Mucosa of rectum (tissue), 2 donors: ENCODE results near the gene FYN.
"Not testable (repeated sequence)": the region's sequence is repeated elsewhere in the genome, so short reads cannot be mapped to it uniquely, and the experiment has no call there.

Experiments used
- H3K27ac ChIP-seq, 2 donors: one replicate each; pipeline ENCODE4 v1.7.0; 2013; ENCODE audit warnings: inconsistent platforms in 2 of 2, low read depth in 2 of 2, low read length in 2 of 2
- H3K27me3 ChIP-seq, 2 donors: one replicate each; pipeline ENCODE4 v1.7.0; 2013; ENCODE audit warnings: low read length in 2 of 2; ENCODE audit not compliant: control insufficient read depth in 2 of 2, insufficient read depth in 2 of 2
- H3K36me3 ChIP-seq, 2 donors: one replicate each; pipeline ENCODE4 v1.7.0; 2013; ENCODE audit warnings: low read length in 2 of 2; ENCODE audit not compliant: control insufficient read depth in 2 of 2, insufficient read depth in 2 of 2
- H3K4me1 ChIP-seq, 2 donors: one replicate each; pipeline ENCODE4 v1.7.0; 2013; ENCODE audit warnings: low read length in 2 of 2, mild to moderate bottlenecking in 1 of 2; ENCODE audit not compliant: control insufficient read depth in 2 of 2, insufficient read depth in 2 of 2
- H3K4me3 ChIP-seq, 2 donors: one replicate each; pipeline ENCODE4 v1.7.0; 2013; ENCODE audit warnings: low read length in 2 of 2
- H3K9ac ChIP-seq, 2 donors: one replicate each; pipeline ENCODE4 v1.7.0; 2013; ENCODE audit warnings: low read length in 2 of 2, low read depth in 1 of 2, mild to moderate bottlenecking in 1 of 2
- H3K9me3 ChIP-seq, 2 donors: one replicate each; pipeline ENCODE4 v1.7.0; 2013; ENCODE audit warnings: low read length in 2 of 2; ENCODE audit not compliant: control insufficient read depth in 2 of 2
- donor health status: healthy.
- donor health status: Normal muscosa, but diverticular disease.

Gene FYN

DNA sequence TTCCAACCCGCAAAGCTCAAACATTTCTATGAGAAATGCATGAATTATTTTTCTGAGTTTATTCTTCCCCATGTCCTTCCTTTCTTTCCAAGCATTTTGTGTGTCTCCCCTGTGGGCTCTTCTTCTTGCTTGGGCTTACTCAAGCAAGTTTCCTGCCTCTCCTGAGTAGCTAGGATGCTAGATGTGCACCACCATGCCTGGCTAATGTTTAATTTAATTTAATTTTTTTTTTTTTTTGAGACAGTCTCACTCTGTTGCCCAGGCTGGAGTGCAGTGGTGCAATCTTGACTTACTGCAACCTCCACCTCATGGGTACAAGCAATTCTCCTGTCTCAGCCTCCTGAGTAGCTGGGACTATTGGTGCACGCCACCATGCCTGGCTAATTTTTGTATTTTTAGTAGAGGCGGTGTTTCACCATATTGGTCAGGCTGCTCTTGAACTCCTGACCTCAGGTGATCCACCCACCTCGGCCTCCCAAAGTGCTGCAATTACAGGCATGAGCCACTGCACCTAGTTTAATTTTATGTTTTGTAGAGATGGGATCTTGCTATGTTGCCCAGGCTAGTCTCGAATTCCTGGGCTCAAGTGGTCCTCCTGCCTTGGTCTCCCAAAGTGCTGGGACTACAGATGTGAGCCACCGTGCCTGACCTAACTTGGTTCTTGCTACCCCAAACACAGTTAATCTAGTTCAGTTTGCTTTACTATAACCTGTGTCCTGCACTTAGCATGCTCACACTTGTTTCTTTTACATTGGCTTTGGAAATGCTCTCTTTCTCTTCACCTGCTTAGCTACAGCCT is 192.2 kb downstream of the FYN start:
- not testable (repeated sequence) for H3K9ac ChIP-seq, H3K9me3 ChIP-seq, H3K36me3 ChIP-seq, H3K27ac ChIP-seq, H3K4me3 ChIP-seq, H3K27me3 ChIP-seq
- H3K4me1 ChIP-seq = peaks cover 7 to 12% of the 10 kb centered on the region in 2 donors

DNA sequence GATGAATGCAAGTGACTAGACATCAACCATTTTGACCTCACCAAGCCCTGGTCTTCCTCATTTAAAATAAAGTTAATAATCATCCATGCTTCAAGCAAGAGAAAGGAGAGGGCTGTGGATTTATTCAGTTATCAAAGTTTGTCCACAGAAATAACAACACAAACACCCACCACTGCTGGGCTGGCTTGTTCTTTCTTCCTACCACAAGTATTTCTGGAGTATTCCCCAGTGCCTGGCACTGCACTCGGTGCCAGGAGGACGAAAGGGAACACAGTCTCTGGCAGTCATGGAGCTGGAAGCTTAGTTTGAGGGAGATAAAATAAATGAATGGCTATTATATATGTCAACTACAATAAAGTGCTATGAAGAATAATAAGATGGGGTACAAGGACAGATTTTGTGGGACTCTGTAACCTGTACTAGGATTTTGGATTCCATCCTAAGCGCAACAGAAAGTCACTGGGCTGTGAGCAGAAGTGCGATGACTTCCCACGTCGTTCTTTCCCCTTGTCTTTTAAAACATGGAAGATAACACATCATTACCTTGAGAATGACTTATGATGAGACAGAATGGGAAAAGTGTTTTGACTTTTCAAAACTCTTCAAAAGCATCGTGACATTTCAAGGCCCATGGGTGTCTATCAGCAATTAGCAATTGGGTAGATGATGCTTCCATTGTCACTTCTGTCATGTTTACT is 193.1 kb downstream of the FYN start:
- Histone ChIP-seq H3K9ac (no peak overlapping the region), H3K27me3 (no peaks in the 10 kb centered on the region), H3K36me3 (no peaks in the 10 kb centered on the region), H3K4me3 (no peak overlapping the region), H3K9me3 (no peaks in the 10 kb centered on the region), H3K27ac (no peak overlapping the region), H3K4me1 (peaks cover 10 to 14% of the 10 kb centered on the region in 2 donors)

GRCh38 chr6:111679126-111679858 is 194.0 kb downstream of the FYN start:
- Histone ChIP-seq H3K27me3 (no peaks in the 10 kb centered on the region), H3K4me3 (no peak overlapping the region), H3K27ac (no peak overlapping the region), H3K9me3 (no peaks in the 10 kb centered on the region), H3K4me1 (peaks cover 10 to 11% of the 10 kb centered on the region in 2 donors), H3K36me3 (no peaks in the 10 kb centered on the region), H3K9ac (no peak overlapping the region)

- H3K36me3 ChIP-seq = peaks cover 0 to 3% of the 10 kb centered on the region in 2 donors
- H3K27ac ChIP-seq = peak overlapping the region in 1 of 2 donors; percentile 34
Measured at GRCh38 chr6:111677249-111677990, 195.8 kb downstream of the FYN start.

DNA sequence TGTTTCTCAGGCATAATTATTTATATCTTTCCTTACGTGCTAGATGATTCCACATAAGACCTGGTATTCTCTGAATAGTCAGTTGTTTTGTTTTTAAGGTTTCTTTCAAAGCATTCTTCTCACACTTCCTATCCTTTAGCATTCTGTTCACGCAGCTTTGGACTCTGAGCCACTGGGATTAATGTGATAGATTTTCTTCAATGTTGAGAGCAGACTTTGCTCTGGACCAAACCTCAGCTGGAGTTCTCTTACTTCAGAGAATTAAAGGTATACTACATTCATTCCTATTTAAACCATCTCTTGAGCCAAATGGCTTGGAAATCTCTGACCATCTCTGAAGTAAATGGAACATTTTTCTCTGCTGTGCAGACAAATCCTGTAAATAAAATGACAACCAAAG is 196.9 kb downstream of the FYN start:
- H3K36me3 ChIP-seq = peaks cover 0 to 3% of the 10 kb centered on the region in 2 donors
- H3K27me3 ChIP-seq = no peaks in the 10 kb centered on the region
- H3K4me1 ChIP-seq = peaks cover 11% of the 10 kb centered on the region in 2 donors
- H3K9ac ChIP-seq = no peak overlapping the region
- no peak overlapping the region for H3K27ac ChIP-seq
- H3K9me3 ChIP-seq = no peaks in the 10 kb centered on the region
- no peak overlapping the region for H3K4me3 ChIP-seq

More at GRCh38 chr6:111677249-111677990, 195.8 kb downstream of the FYN start:
- Histone ChIP-seq H3K4me3 (peak overlapping the region in 1 of 2 donors; percentile 27), H3K4me1 (peaks cover 11% of the 10 kb centered on the region in 2 donors), H3K27me3 (no peaks in the 10 kb centered on the region), H3K9me3 (no peaks in the 10 kb centered on the region), H3K9ac (no peak overlapping the region)

- H3K27ac ChIP-seq = no peak overlapping the region
- no peaks in the 10 kb centered on the region for H3K9me3 ChIP-seq
- peaks cover 0 to 3% of the 10 kb centered on the region in 2 donors for H3K36me3 ChIP-seq
- H3K27me3 ChIP-seq = no peaks in the 10 kb centered on the region
- H3K4me3 ChIP-seq = no peak overlapping the region
- H3K4me1 ChIP-seq = peaks cover 11% of the 10 kb centered on the region in 2 donors
- no peak overlapping the region for H3K9ac ChIP-seq
Measured at GRCh38 chr6:111674883-111675282, 198.4 kb downstream of the FYN start.

GRCh38 chr6:111674413-111674812 is 198.8 kb downstream of the FYN start:
- Histone ChIP-seq H3K9me3 (no peaks in the 10 kb centered on the region), H3K9ac (no peak overlapping the region), H3K27ac (no peak overlapping the region), H3K27me3 (no peaks in the 10 kb centered on the region), H3K4me3 (no peak overlapping the region), H3K4me1 (peaks cover 11% of the 10 kb centered on the region in 2 donors), H3K36me3 (peaks cover 0 to 3% of the 10 kb centered on the region in 2 donors)

DNA sequence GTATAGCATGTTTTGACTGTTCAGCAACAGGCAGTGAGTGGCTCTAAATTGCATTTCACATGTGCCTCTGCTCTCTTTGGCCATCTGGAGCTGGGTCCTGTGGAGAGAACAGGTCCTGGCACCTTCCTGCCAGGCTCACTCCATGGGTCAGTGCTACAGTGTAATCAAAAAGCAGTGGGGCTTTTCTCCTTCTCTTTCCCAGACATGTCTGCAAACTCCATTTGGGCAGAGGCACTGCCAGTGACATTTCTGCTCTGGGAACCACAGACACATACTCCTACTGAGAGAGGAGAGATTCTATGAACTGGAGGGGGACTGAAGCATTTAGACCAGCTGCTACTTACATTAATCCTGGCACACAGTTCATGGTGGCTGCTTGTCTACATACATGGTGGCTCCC is 199.3 kb downstream of the FYN start:
- Histone ChIP-seq H3K36me3 (peaks cover 0 to 3% of the 10 kb centered on the region in 2 donors), H3K27ac (no peak overlapping the region), H3K4me3 (no peak overlapping the region), H3K9me3 (no peaks in the 10 kb centered on the region), H3K4me1 (peaks cover 11% of the 10 kb centered on the region in 2 donors), H3K27me3 (no peaks in the 10 kb centered on the region), H3K9ac (no peak overlapping the region)

GRCh38 chr6:111673532-111673931 is 199.7 kb downstream of the FYN start:
- H3K27me3 ChIP-seq = no peaks in the 10 kb centered on the region
- no peak overlapping the region for H3K27ac ChIP-seq
- no peak overlapping the region for H3K9ac ChIP-seq
- peaks cover 0 to 3% of the 10 kb centered on the region in 2 donors for H3K36me3 ChIP-seq
- no peaks in the 10 kb centered on the region for H3K9me3 ChIP-seq
- H3K4me1 ChIP-seq = peaks cover 11% of the 10 kb centered on the region in 2 donors
- H3K4me3 ChIP-seq = no peak overlapping the region
